Testis (tissue), 2 donors: ENCODE data around the gene PNPLA8.

Experiments used
- CTCF ChIP-seq, 3 experiments: fragments of 450-650 bp in 2 of 3; fragments of 200-600 bp in 1 of 3; sonication (generic) in 1 of 3; IDR thresholded peaks; one replicate each; pipeline ENCODE4 v1.5.1; 2016 to 2019; ENCODE audit warnings: antibody characterized with exemption in 3 of 3, mild to moderate bottlenecking in 2 of 3, moderate library complexity in 1 of 3
- POLR2A ChIP-seq: fragments of 450-650 bp; IDR thresholded peaks from one replicate; pipeline ENCODE4 v1.6.1; 2017; ENCODE audit warnings: antibody characterized with exemption, mild to moderate bottlenecking, moderate library complexity

GRCh38 chr7:108455998-108456677, 69.8 kb downstream of the PNPLA8 start, which contains the start of gene NRCAM:
- no peak for TF ChIP-seq POLR2A
- no peak for TF ChIP-seq CTCF (IDR thresholded peaks at IDR 0.05)
